Gastrocnemius medialis (tissue), 4 donors: ENCODE results near the gene LTN1.

Experiments
- POLR2A ChIP-seq, 2 donors: fragments of 450-650 bp; IDR thresholded peaks; one replicate each; pipeline ENCODE4 v1.6.1; 2017; ENCODE audit warnings: antibody characterized with exemption in 2 of 2, mild to moderate bottlenecking in 2 of 2, moderate library complexity in 2 of 2
- TF ChIP-seq, protein P1 (sequence below), 5 experiments: fragments of 450-650 bp in 3 of 5; fragments of 200-600 bp in 2 of 5; sonication (generic) in 2 of 5; IDR thresholded peaks in 4 of 5; conservative IDR thresholded peaks in 1 of 5; 1 replicate in 4 of 5; 2 replicates in 1 of 5; pipeline ENCODE4 v1.5.1; 2016 to 2019; ENCODE audit warnings: antibody characterized with exemption in 5 of 5, mild to moderate bottlenecking in 3 of 5, moderate library complexity in 3 of 5

DNA sequence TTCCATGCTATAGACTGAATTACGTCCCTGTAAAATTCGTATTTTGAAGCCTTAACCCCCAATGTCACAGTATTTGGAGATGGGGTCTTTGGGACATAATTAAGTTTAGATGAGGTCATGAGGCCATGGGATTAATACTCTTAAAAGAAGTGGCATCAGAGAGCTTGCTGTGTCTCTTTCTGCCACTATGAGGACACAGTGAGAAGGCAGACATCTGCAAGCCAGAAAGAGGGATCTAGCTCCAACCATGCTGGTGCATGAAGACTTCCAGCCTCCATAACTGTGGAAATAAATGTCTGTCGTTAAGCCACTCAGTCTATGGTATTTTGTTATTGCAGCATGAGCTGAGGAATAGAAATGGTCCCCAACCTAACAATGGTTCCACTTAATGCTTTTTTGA is 99.0 kb downstream of the LTN1 start:
- TF ChIP-seq, protein P1, sequence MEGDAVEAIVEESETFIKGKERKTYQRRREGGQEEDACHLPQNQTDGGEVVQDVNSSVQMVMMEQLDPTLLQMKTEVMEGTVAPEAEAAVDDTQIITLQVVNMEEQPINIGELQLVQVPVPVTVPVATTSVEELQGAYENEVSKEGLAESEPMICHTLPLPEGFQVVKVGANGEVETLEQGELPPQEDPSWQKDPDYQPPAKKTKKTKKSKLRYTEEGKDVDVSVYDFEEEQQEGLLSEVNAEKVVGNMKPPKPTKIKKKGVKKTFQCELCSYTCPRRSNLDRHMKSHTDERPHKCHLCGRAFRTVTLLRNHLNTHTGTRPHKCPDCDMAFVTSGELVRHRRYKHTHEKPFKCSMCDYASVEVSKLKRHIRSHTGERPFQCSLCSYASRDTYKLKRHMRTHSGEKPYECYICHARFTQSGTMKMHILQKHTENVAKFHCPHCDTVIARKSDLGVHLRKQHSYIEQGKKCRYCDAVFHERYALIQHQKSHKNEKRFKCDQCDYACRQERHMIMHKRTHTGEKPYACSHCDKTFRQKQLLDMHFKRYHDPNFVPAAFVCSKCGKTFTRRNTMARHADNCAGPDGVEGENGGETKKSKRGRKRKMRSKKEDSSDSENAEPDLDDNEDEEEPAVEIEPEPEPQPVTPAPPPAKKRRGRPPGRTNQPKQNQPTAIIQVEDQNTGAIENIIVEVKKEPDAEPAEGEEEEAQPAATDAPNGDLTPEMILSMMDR (IDR thresholded peaks at IDR 0.05 in 4 of 5, conservative IDR thresholded peaks at IDR 0.05 in 1 of 5), result no peak
- no peak for TF ChIP-seq POLR2A (IDR thresholded peaks at IDR 0.05)
